ENCODE measurements around the gene KLF13.

Gene KLF13

DNA sequence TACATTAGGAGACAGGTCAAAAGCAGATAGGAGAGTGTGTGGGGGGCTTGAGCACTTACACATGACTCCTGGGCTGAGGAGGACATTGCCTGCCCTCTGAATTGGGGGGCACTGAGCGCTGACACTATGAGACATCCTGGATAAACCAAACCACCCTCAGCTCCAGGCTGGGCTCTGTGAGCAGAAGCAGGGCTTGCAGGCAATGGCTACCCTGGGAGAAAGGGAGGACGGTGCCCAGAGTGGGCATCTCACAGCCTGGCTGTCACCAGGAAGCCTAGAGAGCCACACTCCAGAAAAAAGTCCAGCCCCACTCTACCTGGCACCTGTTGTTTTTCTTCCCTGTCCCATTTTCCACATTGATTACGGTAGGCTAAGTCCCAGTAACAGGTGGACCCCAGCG, 8.2 kb upstream of the KLF13 start:
- no peak overlapping the region for H3K27ac ChIP-seq (ENCODE audit: low read length)
- no peak overlapping the region for H3K4me3 ChIP-seq (ENCODE audit: low read length in 2 of 2)
- peaks cover 4 to 8% of the 10 kb centered on the region in 2 donors for H3K9me3 ChIP-seq (ENCODE audit: control insufficient read depth in 2 of 2, low read length in 2 of 2)
- H3K27me3 ChIP-seq (ENCODE audit: control insufficient read depth in 1 of 2, insufficient read depth in 2 of 2, low read length in 2 of 2) = peaks cover 0 to 2% of the 10 kb centered on the region in 2 donors
- no peaks in the 10 kb centered on the region for H3K4me1 ChIP-seq (ENCODE audit: control insufficient read depth, insufficient read depth, low read length)
- no peak overlapping the region for H3K9ac ChIP-seq (ENCODE audit: low read length in 2 of 2)
- no peaks in the 10 kb centered on the region for H3K36me3 ChIP-seq (ENCODE audit: control insufficient read depth in 2 of 2, insufficient read depth in 2 of 2, low read length in 2 of 2)

DNA sequence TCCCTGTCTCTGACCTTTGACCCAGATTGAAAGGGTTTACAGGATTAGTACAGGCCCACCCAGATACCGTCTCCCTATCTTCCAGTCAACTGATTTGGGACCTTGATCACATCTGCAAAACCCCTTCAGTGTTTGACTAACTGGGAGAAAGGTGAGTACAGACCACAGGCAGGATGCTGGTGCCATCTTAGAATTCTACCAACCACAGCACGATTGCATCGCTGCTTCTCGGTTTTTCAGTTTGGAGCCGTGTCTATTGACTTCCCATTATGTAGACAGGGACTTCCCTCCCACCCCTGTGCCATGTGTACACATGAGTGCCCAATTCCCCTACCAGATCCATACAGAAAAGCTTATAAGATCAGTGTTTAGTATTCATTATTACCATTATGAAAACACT, 6.6 kb upstream of the KLF13 start:
- Histone ChIP-seq H3K4me1 (ENCODE audit: control insufficient read depth, insufficient read depth, low read length) (peaks cover 4% of the 10 kb centered on the region), H3K4me3 (ENCODE audit: low read length in 2 of 2) (no peak overlapping the region), H3K9me3 (ENCODE audit: control insufficient read depth in 2 of 2, low read length in 2 of 2) (peaks cover 0 to 4% of the 10 kb centered on the region in 2 donors), H3K36me3 (ENCODE audit: control insufficient read depth in 2 of 2, insufficient read depth in 2 of 2, low read length in 2 of 2) (no peaks in the 10 kb centered on the region), H3K9ac (ENCODE audit: low read length in 2 of 2) (no peak overlapping the region), H3K27ac (ENCODE audit: low read length) (no peak overlapping the region), H3K27me3 (ENCODE audit: control insufficient read depth in 1 of 2, insufficient read depth in 2 of 2, low read length in 2 of 2) (no peaks in the 10 kb centered on the region)

DNA sequence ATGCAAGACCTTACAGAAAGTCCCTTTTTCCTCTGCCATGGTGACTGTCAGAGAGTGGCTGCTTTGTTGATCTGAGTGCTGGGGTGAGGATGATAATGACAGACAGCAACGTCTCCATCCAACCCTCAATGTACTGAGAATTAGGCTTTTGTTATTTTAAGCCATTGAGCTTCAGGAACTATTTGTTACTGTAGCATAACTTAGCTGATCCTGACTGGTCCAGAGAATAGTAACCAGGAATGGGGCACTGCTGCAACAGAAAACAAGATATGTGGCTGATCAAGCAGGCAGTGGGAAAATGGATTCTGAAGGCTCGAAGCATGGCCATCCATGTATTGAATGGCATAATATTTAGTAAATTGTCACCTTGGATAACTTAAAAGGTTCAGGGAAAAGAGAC, 5.2 kb upstream of the KLF13 start:
- peaks cover 0 to 4% of the 10 kb centered on the region in 2 donors for H3K9me3 ChIP-seq (ENCODE audit: control insufficient read depth in 2 of 2, low read length in 2 of 2)
- H3K4me3 ChIP-seq (ENCODE audit: low read length in 2 of 2) = no peak overlapping the region
- H3K27me3 ChIP-seq (ENCODE audit: control insufficient read depth in 1 of 2, insufficient read depth in 2 of 2, low read length in 2 of 2) = no peaks in the 10 kb centered on the region
- H3K27ac ChIP-seq (ENCODE audit: low read length) = no peak overlapping the region
- H3K36me3 ChIP-seq (ENCODE audit: control insufficient read depth in 2 of 2, insufficient read depth in 2 of 2, low read length in 2 of 2) = no peaks in the 10 kb centered on the region
- H3K4me1 ChIP-seq (ENCODE audit: control insufficient read depth, insufficient read depth, low read length) = peaks cover 9% of the 10 kb centered on the region
- H3K9ac ChIP-seq (ENCODE audit: low read length in 2 of 2) = no peak overlapping the region

DNA sequence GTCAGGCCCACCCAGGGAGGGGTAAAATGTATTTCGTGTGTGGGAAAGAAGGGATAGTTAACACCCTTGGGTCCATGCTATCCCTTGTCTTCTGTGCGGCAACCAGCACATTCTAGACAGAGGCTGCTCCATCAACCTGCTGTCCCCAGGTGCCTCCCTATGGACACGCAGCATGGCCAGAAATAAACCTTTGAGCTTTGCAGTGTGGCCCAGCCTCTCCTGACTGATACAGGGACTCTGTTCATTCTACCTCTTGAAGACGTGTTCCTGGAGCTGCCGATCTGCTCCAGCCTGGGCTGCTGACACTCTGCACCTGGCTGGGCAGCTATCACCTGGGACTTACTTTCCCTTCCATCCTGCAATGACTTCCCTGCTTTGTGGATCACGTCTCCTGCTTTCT, 4.1 kb upstream of the KLF13 start:
- peaks cover 0 to 4% of the 10 kb centered on the region in 2 donors for H3K9me3 ChIP-seq (ENCODE audit: control insufficient read depth in 2 of 2, low read length in 2 of 2)
- H3K9ac ChIP-seq (ENCODE audit: low read length in 2 of 2) = no peak overlapping the region
- no peak overlapping the region for H3K4me3 ChIP-seq (ENCODE audit: low read length in 2 of 2)
- H3K27me3 ChIP-seq (ENCODE audit: control insufficient read depth in 1 of 2, insufficient read depth in 2 of 2, low read length in 2 of 2) = no peaks in the 10 kb centered on the region
- H3K27ac ChIP-seq (ENCODE audit: low read length) = no peak overlapping the region
- no peaks in the 10 kb centered on the region for H3K36me3 ChIP-seq (ENCODE audit: control insufficient read depth in 2 of 2, insufficient read depth in 2 of 2, low read length in 2 of 2)
- peaks cover 9% of the 10 kb centered on the region for H3K4me1 ChIP-seq (ENCODE audit: control insufficient read depth, insufficient read depth, low read length)

DNA sequence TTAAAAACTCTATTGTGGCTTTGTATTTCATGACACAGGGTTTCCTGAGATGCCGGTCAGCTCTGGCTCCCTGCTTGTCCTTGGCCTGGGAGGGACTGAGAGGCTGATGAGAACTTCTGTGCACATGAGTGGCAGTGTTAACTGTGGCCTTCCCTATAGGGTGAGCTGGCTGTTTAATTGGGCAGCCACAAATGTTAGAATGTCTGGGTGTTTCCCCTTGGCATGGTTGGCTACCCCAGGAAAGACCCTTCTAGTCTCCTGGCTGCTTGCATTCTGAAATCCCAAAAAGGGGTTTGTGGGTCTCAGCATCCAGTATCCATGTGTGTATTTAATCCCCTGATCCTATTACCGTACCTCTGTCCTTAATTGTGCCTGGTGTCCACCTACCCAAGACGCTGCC, 3.0 kb upstream of the KLF13 start:
- H3K36me3 ChIP-seq (ENCODE audit: control insufficient read depth in 2 of 2, insufficient read depth in 2 of 2, low read length in 2 of 2) = no peaks in the 10 kb centered on the region
- no peak overlapping the region for H3K9ac ChIP-seq (ENCODE audit: low read length in 2 of 2)
- H3K4me3 ChIP-seq (ENCODE audit: low read length in 2 of 2) = no peak overlapping the region
- H3K4me1 ChIP-seq (ENCODE audit: control insufficient read depth, insufficient read depth, low read length) = peaks cover 10% of the 10 kb centered on the region
- H3K27ac ChIP-seq (ENCODE audit: low read length) = no peak overlapping the region
- no peaks in the 10 kb centered on the region for H3K27me3 ChIP-seq (ENCODE audit: control insufficient read depth in 1 of 2, insufficient read depth in 2 of 2, low read length in 2 of 2)
- peaks cover 0 to 4% of the 10 kb centered on the region in 2 donors for H3K9me3 ChIP-seq (ENCODE audit: control insufficient read depth in 2 of 2, low read length in 2 of 2)

DNA sequence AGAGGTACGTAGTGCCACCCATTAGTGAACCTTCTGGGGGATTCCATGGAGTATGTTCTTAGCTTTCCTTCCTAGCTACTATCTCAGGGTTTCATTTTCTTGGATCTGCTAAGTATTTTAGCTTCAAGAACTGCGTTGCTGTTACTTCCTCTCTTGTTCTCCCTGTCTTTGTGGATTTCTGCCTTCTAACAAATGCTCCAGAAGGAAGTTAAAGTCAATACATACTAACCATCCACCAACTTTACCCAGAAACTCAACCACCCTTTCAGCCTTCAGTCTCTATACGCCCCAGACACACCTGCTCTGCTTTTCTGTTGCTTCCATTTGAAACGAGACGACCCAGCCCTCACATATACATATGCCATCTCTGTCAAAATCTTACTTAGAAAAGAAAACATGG, 2.4 kb upstream of the KLF13 start:
- Histone ChIP-seq H3K4me3 (ENCODE audit: low read length in 2 of 2) (no peak overlapping the region), H3K27ac (ENCODE audit: low read length) (no peak overlapping the region), H3K36me3 (ENCODE audit: control insufficient read depth in 2 of 2, insufficient read depth in 2 of 2, low read length in 2 of 2) (no peaks in the 10 kb centered on the region), H3K4me1 (ENCODE audit: control insufficient read depth, insufficient read depth, low read length) (peaks cover 15% of the 10 kb centered on the region), H3K9me3 (ENCODE audit: control insufficient read depth in 2 of 2, low read length in 2 of 2) (peaks cover 0 to 4% of the 10 kb centered on the region in 2 donors), H3K9ac (ENCODE audit: low read length in 2 of 2) (no peak overlapping the region), H3K27me3 (ENCODE audit: control insufficient read depth in 1 of 2, insufficient read depth in 2 of 2, low read length in 2 of 2) (no peaks in the 10 kb centered on the region)

DNA sequence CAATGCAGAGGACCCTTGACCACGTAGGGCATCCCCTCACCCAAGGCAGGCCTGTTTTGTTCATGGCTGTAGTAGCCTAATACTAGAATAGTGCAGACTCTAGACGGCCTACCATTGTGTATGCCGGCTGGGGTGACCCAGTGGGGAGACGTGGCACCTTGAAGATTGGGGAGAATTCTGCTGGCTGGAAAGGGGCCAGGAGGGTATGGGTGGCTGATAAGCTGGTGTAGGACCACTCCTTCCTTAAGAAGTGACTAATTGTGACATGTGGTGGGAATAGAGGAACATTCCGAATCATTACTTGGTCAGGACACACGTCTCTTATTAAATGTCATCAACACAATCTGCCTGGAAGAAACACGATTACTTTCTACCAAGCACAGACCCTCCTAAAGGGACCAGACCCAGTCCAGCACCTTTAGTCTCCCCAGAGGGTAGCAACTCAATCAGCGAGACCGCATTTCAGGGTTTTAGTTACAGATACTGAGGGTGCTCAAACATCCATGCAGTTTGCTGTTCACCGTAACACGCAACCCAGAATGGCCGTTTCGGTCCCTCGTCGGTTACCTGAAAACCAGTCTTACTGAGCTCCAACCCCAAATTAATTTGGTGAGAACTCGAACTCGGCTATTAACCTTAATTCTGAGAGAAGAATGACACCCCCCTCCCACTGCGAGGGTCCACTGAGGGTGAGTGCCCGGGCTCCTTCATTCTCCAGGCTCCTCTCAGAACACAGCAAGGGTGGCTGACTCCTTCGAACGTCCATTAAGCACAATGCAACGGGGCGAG, 1.6 kb upstream of the KLF13 start:
- Histone ChIP-seq H3K27ac (ENCODE audit: low read length) (peak overlapping the region; percentile 92), H3K4me3 (ENCODE audit: low read length in 2 of 2) (peak overlapping the region; percentile 50 to 84), H3K27me3 (ENCODE audit: control insufficient read depth in 1 of 2, insufficient read depth in 2 of 2, low read length in 2 of 2) (no peaks in the 10 kb centered on the region), H3K36me3 (ENCODE audit: control insufficient read depth in 2 of 2, insufficient read depth in 2 of 2, low read length in 2 of 2) (no peaks in the 10 kb centered on the region), H3K9me3 (ENCODE audit: control insufficient read depth in 2 of 2, low read length in 2 of 2) (peaks cover 0 to 4% of the 10 kb centered on the region in 2 donors), H3K9ac (ENCODE audit: low read length in 2 of 2) (peak overlapping the region; percentile 70 to 78), H3K4me1 (ENCODE audit: control insufficient read depth, insufficient read depth, low read length) (peaks cover 24% of the 10 kb centered on the region)

DNA sequence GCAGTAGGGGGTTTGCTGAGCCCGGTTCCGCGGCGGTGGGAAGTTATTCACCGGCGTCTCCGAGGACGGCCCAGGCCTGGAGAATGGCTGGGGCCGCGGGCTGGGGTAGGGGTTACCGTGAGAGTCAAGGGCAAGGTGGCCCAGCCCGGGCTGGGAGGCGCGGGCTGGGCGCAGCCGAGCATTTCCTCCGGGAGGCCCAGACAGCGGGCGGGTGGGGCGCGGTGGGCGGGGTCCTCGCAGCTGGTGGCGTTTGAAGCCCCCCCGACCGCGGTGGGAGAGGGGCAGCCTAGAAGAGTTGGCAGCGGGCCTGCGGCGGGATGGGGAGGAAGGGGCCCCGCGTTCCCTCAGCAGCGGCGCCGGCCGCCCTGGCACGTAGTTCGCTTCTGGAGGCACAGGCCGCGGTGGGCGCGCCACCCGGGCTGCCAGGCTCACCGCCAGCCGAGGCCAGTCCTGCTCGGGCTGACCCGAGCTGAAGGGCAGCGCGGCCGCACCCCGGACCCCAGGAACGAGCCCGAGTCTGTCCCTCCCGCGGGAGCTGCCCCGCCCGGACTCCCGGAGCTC, 960 bp upstream of the KLF13 start:
- H3K4me3 ChIP-seq (ENCODE audit: low read length in 2 of 2) = peak overlapping the region; percentile 50 to 84
- no peaks in the 10 kb centered on the region for H3K27me3 ChIP-seq (ENCODE audit: control insufficient read depth in 1 of 2, insufficient read depth in 2 of 2, low read length in 2 of 2)
- peak overlapping the region; percentile 92 for H3K27ac ChIP-seq (ENCODE audit: low read length)
- H3K9me3 ChIP-seq (ENCODE audit: control insufficient read depth in 2 of 2, low read length in 2 of 2) = peaks cover 0 to 4% of the 10 kb centered on the region in 2 donors
- peaks cover 30% of the 10 kb centered on the region for H3K4me1 ChIP-seq (ENCODE audit: control insufficient read depth, insufficient read depth, low read length)
- peak overlapping the region; percentile 70 to 78 for H3K9ac ChIP-seq (ENCODE audit: low read length in 2 of 2)
- no peaks in the 10 kb centered on the region for H3K36me3 ChIP-seq (ENCODE audit: control insufficient read depth in 2 of 2, insufficient read depth in 2 of 2, low read length in 2 of 2)

DNA sequence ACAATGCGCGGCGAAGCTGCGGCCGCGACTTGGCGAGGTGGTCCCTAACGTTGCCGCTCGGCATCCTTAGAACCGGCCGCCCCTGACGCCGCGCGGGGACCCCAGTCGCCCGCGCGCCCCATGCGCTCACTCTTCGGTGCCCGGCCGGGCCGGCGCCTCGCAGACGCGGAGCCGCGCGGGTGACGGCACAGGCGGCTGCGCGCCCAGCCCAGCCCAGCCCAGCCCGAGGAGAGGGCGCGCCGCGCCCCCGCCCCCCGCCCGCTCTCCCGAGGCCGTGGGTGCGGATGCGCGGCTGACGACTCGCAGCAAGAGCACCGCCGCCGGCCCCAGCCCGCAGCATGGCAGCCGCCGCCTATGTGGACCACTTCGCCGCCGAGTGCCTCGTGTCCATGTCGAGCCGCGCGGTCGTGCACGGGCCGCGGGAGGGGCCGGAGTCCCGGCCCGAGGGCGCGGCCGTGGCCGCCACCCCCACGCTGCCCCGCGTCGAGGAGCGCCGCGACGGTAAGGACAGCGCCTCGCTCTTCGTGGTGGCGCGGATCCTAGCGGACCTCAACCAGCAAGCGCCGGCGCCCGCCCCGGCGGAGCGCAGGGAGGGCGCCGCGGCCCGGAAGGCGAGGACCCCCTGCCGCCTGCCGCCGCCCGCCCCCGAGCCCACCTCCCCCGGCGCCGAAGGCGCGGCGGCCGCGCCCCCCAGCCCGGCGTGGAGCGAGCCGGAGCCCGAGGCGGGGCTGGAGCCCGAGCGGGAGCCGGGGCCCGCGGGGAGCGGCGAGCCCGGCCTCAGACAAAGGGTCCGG, 437 bp downstream of the KLF13 start:
- Histone ChIP-seq H3K27me3 (ENCODE audit: control insufficient read depth in 1 of 2, insufficient read depth in 2 of 2, low read length in 2 of 2) (no peaks in the 10 kb centered on the region), H3K36me3 (ENCODE audit: control insufficient read depth in 2 of 2, insufficient read depth in 2 of 2, low read length in 2 of 2) (no peaks in the 10 kb centered on the region), H3K4me3 (ENCODE audit: low read length in 2 of 2) (peak overlapping the region; percentile 50 to 84), H3K9me3 (ENCODE audit: control insufficient read depth in 2 of 2, low read length in 2 of 2) (no peaks in the 10 kb centered on the region), H3K27ac (ENCODE audit: low read length) (peak overlapping the region; percentile 92), H3K9ac (ENCODE audit: low read length in 2 of 2) (peak overlapping the region; percentile 47 to 63), H3K4me1 (ENCODE audit: control insufficient read depth, insufficient read depth, low read length) (peaks cover 42% of the 10 kb centered on the region)

DNA sequence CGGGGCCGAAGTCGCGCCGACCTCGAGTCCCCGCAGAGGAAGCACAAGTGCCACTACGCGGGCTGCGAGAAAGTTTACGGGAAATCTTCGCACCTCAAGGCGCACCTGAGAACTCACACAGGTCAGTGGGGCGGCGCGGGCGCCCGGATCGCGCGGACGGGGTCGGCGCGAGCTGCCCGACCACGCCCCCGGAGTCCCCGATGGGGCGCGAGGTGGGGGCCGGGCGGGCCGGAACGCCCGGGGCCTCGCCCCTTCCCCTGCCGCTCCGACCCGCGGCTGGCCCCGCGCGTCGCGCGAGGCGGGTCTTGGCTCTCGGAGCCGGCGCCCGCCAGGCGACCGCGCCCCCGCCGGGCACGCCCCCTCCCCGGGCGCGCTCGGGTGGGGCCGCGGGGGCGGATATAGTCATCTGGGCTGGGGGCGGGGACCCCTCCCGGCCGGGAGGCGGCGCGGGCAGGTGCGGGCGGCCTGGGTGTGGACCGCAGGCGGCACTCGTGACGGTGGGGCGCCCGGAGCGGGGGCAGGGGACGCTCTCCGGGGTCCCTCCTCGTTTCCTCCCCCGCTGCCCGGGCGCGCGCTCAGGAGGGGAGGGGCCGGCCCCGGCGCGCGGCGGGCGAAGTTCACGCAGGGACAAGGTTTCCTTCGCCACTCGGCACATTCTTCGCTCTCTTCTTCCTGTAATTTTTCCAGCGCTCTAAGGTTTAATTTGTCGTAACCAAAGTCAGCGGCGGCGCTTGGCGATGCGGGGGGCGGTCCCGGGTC, 1.2 kb downstream of the KLF13 start:
- Histone ChIP-seq H3K4me3 (ENCODE audit: low read length in 2 of 2) (peak overlapping the region; percentile 64 to 84), H3K9me3 (ENCODE audit: control insufficient read depth in 2 of 2, low read length in 2 of 2) (no peaks in the 10 kb centered on the region), H3K9ac (ENCODE audit: low read length in 2 of 2) (peak overlapping the region; percentile 47 to 68), H3K4me1 (ENCODE audit: control insufficient read depth, insufficient read depth, low read length) (peaks cover 48% of the 10 kb centered on the region), H3K36me3 (ENCODE audit: control insufficient read depth in 2 of 2, insufficient read depth in 2 of 2, low read length in 2 of 2) (no peaks in the 10 kb centered on the region), H3K27ac (ENCODE audit: low read length) (peak overlapping the region; percentile 62), H3K27me3 (ENCODE audit: control insufficient read depth in 1 of 2, insufficient read depth in 2 of 2, low read length in 2 of 2) (no peaks in the 10 kb centered on the region)

All from stomach smooth muscle (tissue), 2 donors.